BE2C (cell line): Measurements from ENCODE around the gene HTRA3.

Source experiments
- DNase-seq: peaks from one replicate; pipeline ENCODE4 v3.0.0-alpha.2; 2020
- H3K27me3 ChIP-seq: fragments of 250-450 bp; sonication (Bioruptor Pico); 2 replicates; pipeline ENCODE4 v1.5.1; 2020; ENCODE audit warnings: mild to moderate bottlenecking
- H3K36me3 ChIP-seq: fragments of 250-450 bp; sonication (Bioruptor Pico); 2 replicates; pipeline ENCODE4 v1.5.1; 2020; ENCODE audit warnings: mild to moderate bottlenecking
- H3K4me1 ChIP-seq: fragments of 250-450 bp; sonication (Bioruptor Pico); 2 replicates; pipeline ENCODE4 v1.5.1; 2020
- H3K4me3 ChIP-seq: 2 replicates; pipeline ENCODE4 v1.5.1; 2011; ENCODE audit warnings: low read depth, low read length
- H3K9me3 ChIP-seq: fragments of 250-450 bp; sonication (Bioruptor Pico); 2 replicates; pipeline ENCODE4 v1.5.1; 2020
- CTCF ChIP-seq: IDR thresholded peaks from 2 replicates; pipeline ENCODE4 v1.5.1; 2012; ENCODE audit warnings: mild to moderate bottlenecking, low read depth, low read length

HTRA3 gene

GRCh38 chr4:8224267-8224974 lies 45.1 kb upstream of the HTRA3 start:
- Histone ChIP-seq H3K9me3 (no peaks in the 10 kb centered on the region), H3K36me3 (peaks cover 36% of the 10 kb centered on the region), H3K27me3 (no peaks in the 10 kb centered on the region), H3K4me3 (no peak overlapping the region), H3K4me1 (peaks cover 23% of the 10 kb centered on the region)
- TF ChIP-seq CTCF = no peak
- no peak for DNase-seq

- no peaks in the 10 kb centered on the region for H3K9me3 ChIP-seq
- H3K4me1 ChIP-seq = peaks cover 23% of the 10 kb centered on the region
- H3K36me3 ChIP-seq = peaks cover 29% of the 10 kb centered on the region
- H3K4me3 ChIP-seq = no peak overlapping the region
- no peak for DNase-seq
- no peak for TF ChIP-seq CTCF
- H3K27me3 ChIP-seq = no peaks in the 10 kb centered on the region
These were observed 44.5 kb upstream of the HTRA3 start for GRCh38 chr4:8224975-8225625.

DNA sequence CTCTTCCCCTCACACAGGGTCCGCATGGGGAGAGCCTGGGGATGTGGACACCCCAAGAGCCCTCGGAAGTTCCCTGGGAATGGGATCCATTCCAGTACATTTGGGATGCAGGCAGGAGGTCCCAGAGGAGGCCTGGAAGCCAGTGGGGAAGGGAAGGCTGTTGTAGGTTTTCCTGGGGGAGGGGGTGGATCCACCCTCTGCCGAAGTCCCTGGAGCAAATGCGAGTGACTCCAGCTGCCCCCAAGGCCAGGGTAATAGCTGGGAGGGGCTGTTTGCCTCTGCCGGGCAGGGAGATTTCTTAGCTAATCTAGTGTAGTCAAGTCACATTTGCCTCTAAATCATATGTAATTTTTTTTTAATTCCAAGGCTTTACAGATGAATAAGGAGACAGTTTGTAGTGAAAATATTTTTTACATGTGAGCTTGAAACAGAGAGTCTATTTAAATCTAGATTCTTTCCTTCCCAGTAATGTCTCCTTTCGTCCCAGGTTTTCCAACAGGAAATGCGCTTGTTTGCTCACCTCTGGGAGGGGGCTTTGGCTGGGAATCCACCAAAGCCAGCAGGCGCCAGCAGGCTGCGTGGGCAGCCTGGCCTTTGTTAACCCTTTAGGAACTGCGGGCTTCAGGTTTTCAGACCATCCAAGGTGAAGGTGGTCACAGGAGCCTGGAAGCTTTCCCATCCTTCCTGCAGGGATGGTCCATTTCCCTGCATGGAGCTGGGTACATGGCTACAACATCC lies 43.7 kb upstream of the HTRA3 start:
- no peak overlapping the region for H3K4me3 ChIP-seq
- H3K27me3 ChIP-seq = no peaks in the 10 kb centered on the region
- no peak for TF ChIP-seq CTCF
- H3K4me1 ChIP-seq = peaks cover 23% of the 10 kb centered on the region
- H3K9me3 ChIP-seq = no peaks in the 10 kb centered on the region
- H3K36me3 ChIP-seq = peaks cover 28% of the 10 kb centered on the region
- DNase-seq = no peak

GRCh38 chr4:8227201-8227770 lies 42.3 kb upstream of the HTRA3 start:
- Histone ChIP-seq H3K4me3 (no peak overlapping the region), H3K4me1 (peaks cover 17% of the 10 kb centered on the region), H3K27me3 (no peaks in the 10 kb centered on the region), H3K36me3 (peaks cover 28% of the 10 kb centered on the region), H3K9me3 (no peaks in the 10 kb centered on the region)
- TF ChIP-seq CTCF = no peak
- DNase-seq = no peak

- DNase-seq = no peak
- H3K4me1 ChIP-seq = peaks cover 17% of the 10 kb centered on the region
- no peak for TF ChIP-seq CTCF
- H3K36me3 ChIP-seq = peaks cover 25% of the 10 kb centered on the region
- no peaks in the 10 kb centered on the region for H3K27me3 ChIP-seq
- H3K9me3 ChIP-seq = no peaks in the 10 kb centered on the region
- H3K4me3 ChIP-seq = no peak overlapping the region
These were observed 41.7 kb upstream of the HTRA3 start for GRCh38 chr4:8227771-8228318.
